ENCODE data around the gene TSPEAR. TPM values are rescaled to one million over a fixed set of nuclear protein-coding genes. Genes with fewer than 3 reads are reported as not detected.

The TSPEAR gene
- total and polyA plus RNA-seq, 2 of the 13 experiments (the other 11 are each of a cell fraction or from before 2014, with no cell fraction given): 0.07 to 0.32 TPM

- H3K27me3 ChIP-seq (ENCODE audit: control insufficient read depth in 1 of 2, insufficient read depth in 2 of 2, low read length in 2 of 2): no peaks in the 10 kb centered on the region
- WGBS (ENCODE audit: low lambda C conversion rate): 4% methylated on average over 13 of the region's 21 CpGs
- H3K9ac ChIP-seq (ENCODE audit: insufficient read depth, low read depth, low read length): no peak overlapping the region
- no peaks in the 10 kb centered on the region for H3K79me2 ChIP-seq (ENCODE audit: insufficient read depth, low read length)
- no TSS peak for BruUV-seq (replicated peaks)
- POLR2A ChIA-PET: no interaction called here
- no peaks in the 10 kb centered on the region for H4K20me1 ChIP-seq (ENCODE audit: insufficient read depth, low read length)
- H3K4me3 ChIP-seq (replicated peaks in 1 of 3; ENCODE audit: insufficient read depth in 1 of 3, low read depth in 2 of 3, low read length in 3 of 3): peak overlapping the region; percentile 9 to 59 (median 21); a peak in 1 of 6 replicates
- CTCF ChIA-PET (ENCODE audit: low intra/inter-chr PET ratio, low total read pairs): interaction anchor here (0.7 kb wide), 1 partner anchor 11 kb away, joined by 3 read pairs; no protein-coding TSS in a partner anchor
- peak; percentile 86 for DNase-seq (ENCODE audit: low spot score)
- peaks cover 14% of the 10 kb centered on the region for H3K9me3 ChIP-seq (ENCODE audit: low read length)
- peak overlapping the region; percentile 75 for H3K4me2 ChIP-seq (ENCODE audit: low read depth, low read length)
- no peaks in the 10 kb centered on the region for H3K36me3 ChIP-seq (replicated peaks in 1 of 2; ENCODE audit: control insufficient read depth in 1 of 2, insufficient read depth in 2 of 2, low read length in 2 of 2)
- FAIRE-seq: peak; percentile 49
- intact Hi-C loops (cut with micrococcal nuclease; ENCODE audit: unreplicated experiment) (no loop called here), in situ Hi-C loops (cut with HindIII; ENCODE audit: extremely low pct_ligation_motif_present, low pct_unique_long_range_greater_than_20kb) (no loop called here)
- H3K4me1 ChIP-seq (ENCODE audit: insufficient read depth, low read length): peaks cover 32% of the 10 kb centered on the region
- peak; percentile 94 for ATAC-seq
- H3K27ac ChIP-seq (ENCODE audit: extremely low read length, insufficient read depth, low read length): peak overlapping the region; percentile 32
- no peak overlapping the region for H2AFZ ChIP-seq (ENCODE audit: low read length)
- TF ChIP-seq, protein P1, sequence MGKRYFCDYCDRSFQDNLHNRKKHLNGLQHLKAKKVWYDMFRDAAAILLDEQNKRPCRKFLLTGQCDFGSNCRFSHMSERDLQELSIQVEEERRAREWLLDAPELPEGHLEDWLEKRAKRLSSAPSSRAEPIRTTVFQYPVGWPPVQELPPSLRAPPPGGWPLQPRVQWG (CRISPR knock-in tag; IDR thresholded peaks at IDR 0.05; ENCODE audit: borderline replicate concordance, low read depth): no peak
- TF ChIP-seq IKZF4 (CRISPR knock-in tag; IDR thresholded peaks at IDR 0.05; ENCODE audit: borderline replicate concordance, low read depth, not compliant biosample characterization): no peak
- TF ChIP-seq ZFP37 (CRISPR knock-in tag; IDR thresholded peaks at IDR 0.05; ENCODE audit: borderline replicate concordance): peak; percentile 59; the same call in 1 of the 2 replicates
- TF ChIP-seq ZNF710 (CRISPR knock-in tag; IDR thresholded peaks at IDR 0.05; ENCODE audit: borderline replicate concordance): peak; percentile 86; the same call in 1 of the 2 replicates
- TF ChIP-seq ZNF501 (CRISPR knock-in tag; IDR thresholded peaks at IDR 0.05): peak; percentile 63; the same call in 1 of the 2 replicates
- no peak for TF ChIP-seq ELF4 (CRISPR knock-in tag; IDR thresholded peaks at IDR 0.05; ENCODE audit: borderline replicate concordance)
- peak; percentile 74; the same call in 1 of the 2 replicates for TF ChIP-seq ZNF761 (CRISPR knock-in tag; conservative IDR thresholded peaks at IDR 0.05)
- no peak for TF ChIP-seq ERF (CRISPR knock-in tag; IDR thresholded peaks at IDR 0.05)
- TF ChIP-seq GATA4 (IDR thresholded peaks at IDR 0.05; ENCODE audit: borderline replicate concordance, low read depth): no peak
- TF ChIP-seq, protein P2, sequence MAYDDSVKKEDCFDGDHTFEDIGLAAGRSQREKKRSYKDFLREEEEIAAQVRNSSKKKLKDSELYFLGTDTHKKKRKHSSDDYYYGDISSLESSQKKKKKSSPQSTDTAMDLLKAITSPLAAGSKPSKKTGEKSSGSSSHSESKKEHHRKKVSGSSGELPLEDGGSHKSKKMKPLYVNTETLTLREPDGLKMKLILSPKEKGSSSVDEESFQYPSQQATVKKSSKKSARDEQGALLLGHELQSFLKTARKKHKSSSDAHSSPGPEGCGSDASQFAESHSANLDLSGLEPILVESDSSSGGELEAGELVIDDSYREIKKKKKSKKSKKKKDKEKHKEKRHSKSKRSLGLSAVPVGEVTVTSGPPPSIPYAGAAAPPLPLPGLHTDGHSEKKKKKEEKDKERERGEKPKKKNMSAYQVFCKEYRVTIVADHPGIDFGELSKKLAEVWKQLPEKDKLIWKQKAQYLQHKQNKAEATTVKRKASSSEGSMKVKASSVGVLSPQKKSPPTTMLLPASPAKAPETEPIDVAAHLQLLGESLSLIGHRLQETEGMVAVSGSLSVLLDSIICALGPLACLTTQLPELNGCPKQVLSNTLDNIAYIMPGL (CRISPR knock-in tag; IDR thresholded peaks at IDR 0.05; ENCODE audit: borderline replicate concordance in 1 of 2, low read depth in 1 of 2): 0 out of 4 replicates have a peak, but pooled peaks of 1 of the 2 experiments have one; percentile 34
- TF ChIP-seq FUBP1 (CRISPR knock-in tag; IDR thresholded peaks at IDR 0.05; ENCODE audit: borderline replicate concordance): no peak
- TF ChIP-seq SIN3B (IDR thresholded peaks at IDR 0.05; ENCODE audit: low read length): no peak
- no peak for TF ChIP-seq NFYB (CRISPR knock-in tag; IDR thresholded peaks at IDR 0.05)
- no peak for TF ChIP-seq ZNF468 (CRISPR knock-in tag; IDR thresholded peaks at IDR 0.05)
- no peak for TF ChIP-seq MBD4 (IDR thresholded peaks at IDR 0.05; ENCODE audit: borderline replicate concordance, low read length)
Measured at GRCh38 chr21:44574457-44575306, 136.7 kb downstream of the TSPEAR start.
